Effector CD8-positive, alpha-beta T cell (primary cell): ENCODE measurements around the gene GNAO1.

Experiments
- DNase-seq: peaks from one replicate; lab custom pipeline; 2025; lab: John Stamatoyannopoulos, UW
- total RNA-seq, 4 experiments: gene quantifications; one replicate each; lab custom pipeline; 2026; lab: John Stamatoyannopoulos, UW

GNAO1 gene
- 4.1 to 24.3 (median 19.5) reads per million in 4 experiments for total RNA-seq

DNA sequence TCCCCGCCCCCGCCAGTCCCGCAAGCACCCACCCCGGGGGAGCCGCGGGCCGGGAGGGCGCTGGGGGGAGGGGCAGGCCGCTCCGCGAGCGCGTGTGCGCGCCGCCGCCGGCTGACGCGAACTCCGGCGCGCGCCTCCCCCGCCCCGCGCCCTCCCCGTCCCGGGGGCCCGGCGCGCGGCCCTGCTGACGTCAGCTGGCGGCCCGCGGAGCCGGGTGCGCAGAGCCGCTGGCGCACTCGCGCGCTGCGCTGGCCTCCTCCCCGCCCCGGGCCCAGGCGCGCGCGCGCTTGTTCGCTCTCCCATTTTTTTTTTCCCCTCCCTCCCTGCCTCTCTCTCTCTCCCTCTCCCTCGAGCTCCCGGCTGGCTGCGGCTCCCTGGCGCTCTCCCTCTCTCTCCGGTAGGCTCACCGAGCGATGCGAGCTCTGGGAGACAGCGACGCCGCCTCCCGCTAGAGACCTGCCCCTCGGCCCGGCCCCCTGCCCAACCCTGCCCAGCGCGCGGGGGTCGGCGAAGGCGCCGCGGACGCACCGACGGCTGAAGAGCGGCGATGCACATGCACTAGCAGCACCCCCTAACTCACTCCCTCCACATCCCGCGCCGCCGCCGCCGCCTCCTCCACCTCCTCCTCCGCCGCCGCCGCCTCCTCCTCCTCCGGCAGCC lies at the start of gene GNAO1:
Gene GNAO1, plus strand, starts transcription at position 334 of the 660 bp plus-strand sequence. CDS start 747 bp downstream, outside the sequence.
- DNase-seq = no peak

DNA sequence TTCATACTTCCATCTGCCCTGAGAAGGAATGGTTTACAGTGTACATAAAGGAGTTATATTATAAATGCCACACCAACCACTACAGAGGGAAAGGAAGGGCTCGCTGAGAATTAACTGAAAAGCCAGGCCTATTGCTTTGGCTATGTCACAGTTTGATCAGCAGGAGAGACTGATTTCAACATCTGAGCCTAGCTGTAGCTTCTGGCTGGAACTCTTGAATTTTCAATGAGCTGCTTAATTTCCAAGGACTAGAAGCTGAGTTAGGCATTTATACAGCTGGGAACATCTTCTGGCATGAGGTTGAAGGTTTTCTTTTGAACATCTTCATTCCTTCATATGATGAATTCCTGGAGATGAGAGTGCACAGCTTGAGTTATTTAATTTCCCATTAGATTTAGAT lies 47.6 kb upstream of the GNAO1 start:
- no peak for DNase-seq

DNA sequence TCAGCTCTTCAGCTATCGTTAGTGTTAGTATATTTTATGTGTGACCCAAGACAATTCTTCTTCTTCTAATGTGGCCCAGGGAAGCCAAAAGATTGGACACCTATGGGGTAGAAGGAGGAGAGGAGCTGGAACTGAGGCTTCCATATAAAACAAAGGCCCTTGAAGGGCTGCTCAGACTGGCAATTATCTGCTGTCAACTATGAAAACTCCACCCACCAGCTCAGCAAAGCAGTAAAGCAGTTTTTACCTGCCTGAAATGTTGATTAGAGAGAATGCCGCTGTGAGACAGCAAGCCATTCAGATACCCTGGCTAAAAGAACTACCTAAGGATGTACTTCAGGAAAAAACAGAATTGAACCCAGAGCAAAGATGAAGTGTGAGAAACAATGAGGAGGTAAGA lies 45.9 kb upstream of the GNAO1 start:
- DNase-seq = no peak

DNA sequence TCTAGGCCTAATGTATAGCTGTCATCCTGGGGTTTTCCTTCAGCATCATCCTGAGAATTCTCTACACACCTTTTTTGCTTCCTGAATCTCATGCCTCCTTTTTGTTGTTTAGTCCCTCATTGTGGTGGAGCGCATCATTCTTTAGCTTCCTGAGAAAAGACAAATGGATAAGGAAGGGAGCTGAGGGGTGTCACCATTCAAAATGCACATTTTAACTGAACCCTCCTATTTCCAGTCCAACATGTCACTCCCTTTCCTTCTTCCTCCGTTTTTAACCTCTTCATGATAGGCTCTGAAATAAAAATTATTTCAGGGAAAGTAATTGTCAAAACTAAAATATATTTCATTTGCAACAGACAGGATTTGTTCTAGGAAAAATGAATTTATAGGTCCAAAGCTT lies 39.7 kb upstream of the GNAO1 start:
- DNase-seq = no peak

DNA sequence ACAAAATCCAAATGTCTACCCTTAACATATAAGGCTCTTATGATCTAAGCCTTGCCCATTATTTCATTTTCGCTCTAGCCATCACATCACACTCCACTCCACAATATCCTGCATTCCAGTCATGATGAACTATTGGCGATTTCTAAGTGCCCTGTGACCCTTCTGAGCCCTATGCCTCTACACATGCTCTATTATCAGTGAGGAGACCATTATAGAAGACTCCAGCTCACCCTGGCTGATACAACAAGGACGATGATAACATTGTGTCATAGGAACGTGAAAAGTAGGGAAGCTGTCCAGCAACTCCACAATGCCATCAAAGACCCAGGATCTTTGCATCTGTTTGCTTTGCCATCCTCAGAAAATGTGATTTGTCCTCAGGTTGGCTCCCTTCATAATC lies 29.6 kb upstream of the GNAO1 start:
- DNase-seq = no peak

DNA sequence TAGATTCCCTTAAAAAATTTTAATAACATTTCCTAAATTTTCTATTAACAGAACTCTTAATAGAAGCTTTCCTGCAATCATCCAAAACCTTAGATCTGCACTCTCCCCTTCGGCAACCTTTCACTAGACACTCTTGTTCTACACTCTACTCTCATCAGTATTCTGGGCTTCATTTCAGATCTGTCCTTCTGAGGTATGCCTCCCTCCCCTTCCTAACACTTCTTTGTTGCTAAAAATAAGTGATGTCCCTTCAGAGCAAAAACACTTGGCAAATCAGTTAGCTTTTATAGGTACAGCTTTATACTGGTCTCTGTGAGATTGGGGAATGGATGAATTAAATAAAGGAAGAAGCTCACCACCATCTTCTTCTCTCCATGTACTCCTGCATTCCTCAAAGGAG lies 28.2 kb upstream of the GNAO1 start:
- DNase-seq = no peak

DNA sequence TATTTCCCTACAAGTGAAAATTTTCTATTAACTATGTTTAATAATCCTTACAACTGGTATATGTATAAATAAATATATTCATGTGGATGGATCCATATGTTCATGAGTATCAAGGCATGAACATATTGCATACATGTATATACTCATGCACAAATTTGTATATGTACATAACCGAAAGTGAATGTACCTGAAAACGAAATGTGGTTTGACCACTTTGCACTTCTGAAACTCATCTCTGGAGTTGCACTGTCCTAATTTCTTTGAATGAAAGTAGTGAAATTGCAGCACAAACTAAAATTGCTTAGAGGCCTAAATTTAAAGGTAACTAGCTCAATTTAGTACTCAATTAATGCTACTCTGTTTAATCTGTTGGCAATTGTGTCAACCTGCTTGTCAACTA lies 27.4 kb upstream of the GNAO1 start:
- DNase-seq = no peak

DNA sequence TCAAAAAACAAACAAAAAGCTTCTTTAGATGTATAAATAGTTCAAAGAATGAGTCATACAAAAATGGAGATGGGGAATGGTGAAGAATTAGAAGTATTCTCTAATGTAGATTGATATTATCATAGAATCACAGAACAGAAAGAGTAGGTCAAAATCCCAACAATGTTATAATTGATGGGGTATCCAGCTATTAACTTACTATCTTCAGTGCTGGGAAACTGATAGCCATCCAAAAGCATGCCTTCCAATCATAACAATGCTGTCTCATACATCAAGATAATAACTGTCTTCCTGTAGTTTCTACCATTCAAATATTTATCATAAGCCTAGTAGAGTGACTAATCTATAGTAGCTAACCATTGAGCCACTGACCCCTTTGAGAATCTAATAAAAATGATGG lies 26.7 kb upstream of the GNAO1 start:
- DNase-seq = no peak

DNA sequence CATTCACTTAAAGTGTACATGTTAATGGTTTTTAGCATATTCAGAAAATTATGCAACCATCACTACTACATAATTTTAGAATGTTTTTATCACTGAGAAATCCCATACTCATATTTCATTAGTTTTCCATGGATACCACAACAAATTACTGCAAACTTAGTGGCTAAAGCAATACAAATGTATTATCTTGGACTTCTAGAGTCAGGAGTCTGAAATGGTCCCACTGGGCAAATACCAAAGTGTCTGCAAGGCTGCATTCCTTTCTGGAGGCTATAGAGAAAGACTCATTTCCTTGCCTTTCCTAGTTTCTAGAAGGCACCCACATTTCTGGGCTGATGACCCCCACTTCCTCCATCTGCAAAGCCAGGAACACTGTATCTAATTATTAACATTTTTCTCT lies 16.9 kb upstream of the GNAO1 start:
- DNase-seq = no peak

DNA sequence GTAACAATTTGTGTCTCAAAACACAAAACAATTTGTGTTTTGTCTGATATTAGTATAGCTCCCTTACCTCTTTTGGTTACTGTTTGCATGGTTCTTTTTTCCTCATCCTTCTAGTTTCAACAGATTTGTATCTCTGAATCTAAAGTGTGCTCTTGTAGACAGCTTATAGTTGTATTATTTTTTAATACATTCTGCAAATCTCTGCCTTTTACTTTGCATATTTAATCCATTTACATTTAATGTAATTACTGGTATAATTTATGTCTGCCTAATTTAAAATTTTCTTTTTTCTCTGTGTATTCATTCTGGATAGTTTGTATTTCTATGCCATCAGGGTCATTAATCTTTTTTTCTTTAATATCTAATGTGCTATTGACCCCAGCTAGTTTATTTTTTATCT lies 9.9 kb upstream of the GNAO1 start:
- no peak for DNase-seq

DNA sequence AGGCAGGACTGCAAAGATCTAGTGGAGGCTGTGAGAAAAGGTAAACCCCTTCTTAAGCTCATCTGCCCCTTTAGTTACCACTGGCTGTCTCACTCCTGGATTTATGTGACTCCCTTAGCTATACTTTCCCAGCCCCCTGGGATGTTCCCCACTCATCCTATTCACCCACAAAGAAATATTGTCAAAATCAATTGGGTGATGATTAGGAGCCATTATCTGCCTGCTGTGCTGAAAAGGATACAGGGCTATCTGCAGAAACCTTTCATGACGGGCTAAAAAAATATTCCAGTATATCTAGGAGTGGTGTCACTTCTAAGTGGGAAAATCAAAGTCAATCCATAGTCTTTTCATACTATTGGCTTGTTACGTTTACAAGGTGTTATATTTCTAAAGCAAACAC lies 8.0 kb upstream of the GNAO1 start:
- no peak for DNase-seq

DNA sequence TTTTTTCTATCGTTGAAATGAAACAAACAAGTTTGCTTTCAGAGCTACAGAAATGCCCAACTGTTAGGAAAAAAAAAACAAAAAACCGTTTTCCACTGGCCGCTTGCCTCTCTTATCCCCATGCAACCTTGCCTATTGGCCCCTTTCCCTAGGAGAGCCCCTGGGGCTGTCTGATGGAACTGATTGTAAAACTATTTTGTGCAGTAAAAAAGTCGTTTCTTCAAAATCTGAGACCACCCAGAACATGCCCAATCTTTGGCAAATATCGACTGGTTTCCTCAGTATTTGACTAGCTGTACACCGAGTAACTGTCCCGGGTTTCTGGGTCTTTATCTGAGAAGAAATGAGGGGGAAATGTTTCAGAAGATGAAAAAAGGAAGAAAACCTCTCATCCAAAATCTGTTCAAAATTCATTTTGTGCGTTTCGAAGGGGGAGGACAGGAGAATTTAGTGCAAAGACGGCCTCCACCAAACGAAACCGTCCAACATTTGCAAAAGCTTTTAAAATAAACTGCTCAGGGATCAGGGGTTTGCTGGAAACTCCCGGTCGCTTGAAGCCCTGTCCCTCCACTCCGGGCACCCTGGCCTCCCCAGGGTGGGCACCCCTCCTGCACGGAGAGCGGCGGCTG lies 1.1 kb upstream of the GNAO1 start:
- no peak for DNase-seq

DNA sequence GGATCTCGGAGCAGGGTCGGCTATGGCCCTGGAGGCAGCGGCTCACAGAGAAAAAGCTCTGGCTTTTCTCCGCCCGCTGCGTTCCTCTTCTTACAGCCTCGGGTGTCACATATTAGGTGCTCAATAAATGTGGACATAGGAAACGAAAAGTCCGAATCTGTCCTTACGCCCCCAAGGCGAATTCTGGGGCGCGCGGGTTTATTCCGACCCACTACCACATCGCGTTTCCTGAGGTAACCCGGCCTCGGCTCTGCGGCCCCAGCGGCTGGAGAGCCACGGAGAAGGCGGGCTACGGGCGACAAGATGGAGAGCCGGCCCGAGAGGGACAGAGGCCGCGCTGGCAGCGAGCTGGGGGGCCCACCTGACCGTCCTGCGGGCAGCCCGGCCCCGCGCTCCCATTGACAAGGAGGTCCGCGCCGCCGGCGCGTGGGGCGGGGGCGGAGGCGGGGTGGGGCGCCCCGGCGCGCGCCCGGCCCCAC lies 573 bp upstream of the GNAO1 start:
- no peak for DNase-seq

DNA sequence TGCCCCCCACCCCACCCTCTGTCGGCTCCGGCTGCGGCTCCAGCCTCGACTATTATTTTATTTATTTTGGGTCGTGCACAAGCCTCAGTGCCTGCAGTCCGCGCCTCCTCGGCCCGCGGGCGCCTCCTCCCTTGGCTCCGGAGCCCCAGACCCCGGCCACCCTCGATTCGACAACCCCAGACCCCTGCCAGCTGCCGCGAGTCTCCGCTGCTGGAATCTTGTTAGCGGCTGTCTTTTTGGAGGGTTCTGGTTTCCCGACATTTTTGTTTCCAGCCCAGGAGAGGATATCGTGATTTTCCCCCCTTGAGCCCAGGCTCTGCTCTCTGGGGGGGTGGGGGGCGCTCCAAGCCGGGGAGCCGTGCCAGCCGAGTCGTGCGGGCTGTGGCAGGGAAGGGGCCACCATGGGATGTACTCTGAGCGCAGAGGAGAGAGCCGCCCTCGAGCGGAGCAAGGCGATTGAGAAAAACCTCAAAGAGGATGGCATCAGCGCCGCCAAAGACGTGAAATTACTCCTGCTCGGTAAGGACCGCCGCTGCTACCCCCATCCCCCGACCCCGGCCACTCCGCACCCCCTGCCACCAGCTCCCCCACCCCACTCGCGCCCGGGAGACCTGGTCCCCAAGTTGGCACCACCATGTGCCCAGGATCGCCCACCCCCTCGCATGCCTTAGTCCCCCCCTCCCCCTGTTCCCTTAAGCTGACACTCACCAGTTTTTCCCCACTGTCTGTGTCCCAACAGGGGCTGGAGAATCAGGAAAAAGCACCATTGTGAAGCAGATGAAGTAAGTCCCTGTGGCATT lies 746 bp downstream of the GNAO1 start:
- no peak for DNase-seq

DNA sequence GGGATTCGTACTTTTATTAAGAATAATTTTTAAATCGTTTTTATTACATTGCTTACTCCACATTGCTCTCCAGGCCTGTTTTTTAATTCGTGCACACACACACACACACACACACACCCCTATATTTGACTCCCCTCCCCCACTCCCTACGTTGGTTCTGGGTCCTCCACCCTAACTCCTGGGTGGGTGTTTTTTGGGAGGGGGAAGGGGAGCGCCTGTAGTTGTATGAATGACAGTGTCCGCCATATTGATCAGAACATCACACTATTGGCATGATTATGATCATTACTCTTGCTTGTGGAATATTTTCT lies 1.3 kb downstream of the GNAO1 start:
- DNase-seq = no peak

DNA sequence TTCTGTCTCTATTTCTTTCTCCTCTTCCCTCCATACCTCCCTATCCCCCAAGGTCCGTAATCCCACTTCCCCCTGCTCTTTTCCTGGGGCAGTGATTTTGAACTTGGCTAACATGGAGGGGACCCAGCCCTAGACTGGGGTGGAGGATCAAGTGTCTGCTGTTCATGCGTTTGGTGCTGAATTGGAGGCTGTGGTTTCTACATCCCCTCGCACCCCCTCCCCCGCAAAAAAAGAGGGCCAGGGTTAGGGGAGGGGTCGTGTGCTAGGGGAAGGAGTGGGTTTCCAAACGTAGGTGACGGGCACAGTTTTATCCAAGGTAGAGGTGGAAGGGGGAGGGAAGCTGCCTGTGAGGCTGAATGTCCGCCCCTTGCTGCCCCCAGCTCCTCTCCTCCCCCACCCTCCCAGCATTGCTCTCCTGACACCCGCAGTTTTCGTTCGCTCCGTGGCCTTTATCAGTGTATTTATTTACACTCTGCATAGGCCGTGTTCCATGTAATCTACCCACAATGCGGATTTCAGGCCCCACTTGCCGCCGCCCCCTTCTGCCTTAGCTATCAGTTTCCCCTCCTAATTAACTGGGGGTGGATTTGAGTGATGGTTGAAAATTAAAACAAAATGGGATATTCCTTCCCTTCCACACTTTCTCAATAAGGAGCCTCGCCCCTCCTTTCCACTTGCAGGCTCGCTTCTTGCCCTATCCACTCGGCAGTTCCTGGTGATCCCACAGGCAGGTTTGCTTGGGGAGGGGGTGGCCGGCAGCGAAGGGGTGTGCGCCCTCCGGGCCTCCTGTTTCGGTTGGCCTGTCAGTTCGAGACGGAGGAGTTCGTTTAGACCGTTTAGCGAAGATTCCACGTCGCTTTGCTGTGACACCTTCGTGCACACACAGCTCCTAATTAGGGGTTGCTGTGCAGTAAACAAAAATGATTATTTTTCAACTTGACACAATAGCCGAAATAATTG lies 2.0 kb downstream of the GNAO1 start:
- no peak for DNase-seq

DNA sequence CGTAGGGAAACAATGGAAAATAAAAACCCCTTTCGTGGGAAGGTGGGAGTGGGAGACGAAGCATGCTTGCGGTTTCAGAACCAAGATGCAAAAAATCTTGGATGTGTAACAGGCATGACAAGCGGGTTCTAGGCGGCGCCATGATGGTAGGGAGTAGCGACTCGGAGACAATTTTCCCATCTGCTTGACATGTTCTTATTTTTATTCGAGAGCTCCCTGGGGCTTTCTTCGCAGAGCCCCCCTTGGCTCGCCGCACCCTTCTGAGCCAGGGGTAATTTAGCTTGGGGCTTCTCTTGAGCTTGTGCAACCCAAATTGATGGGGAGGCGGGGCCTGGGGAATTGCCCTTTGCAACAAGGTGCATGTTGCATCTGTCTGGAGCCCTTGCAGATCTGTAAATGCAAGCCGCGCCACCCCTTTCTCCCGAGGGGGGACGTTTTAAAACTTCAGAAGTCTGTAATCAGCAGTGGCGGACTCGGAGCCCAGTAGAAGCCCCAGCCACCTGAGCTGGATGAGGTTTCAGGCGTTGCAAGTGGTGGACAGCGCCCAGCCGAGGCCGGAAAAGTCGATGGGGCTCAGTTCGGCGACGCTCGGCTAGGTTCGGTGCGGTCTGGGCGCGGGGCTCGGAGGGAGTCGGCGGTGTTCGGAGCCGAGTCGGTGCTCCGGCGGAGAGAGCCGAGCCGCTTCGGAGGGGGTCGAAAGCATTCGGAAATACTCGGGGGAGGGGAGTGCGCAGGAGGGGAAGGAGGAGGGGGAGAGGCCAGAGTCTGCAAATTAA lies 2.9 kb downstream of the GNAO1 start:
- DNase-seq = no peak

DNA sequence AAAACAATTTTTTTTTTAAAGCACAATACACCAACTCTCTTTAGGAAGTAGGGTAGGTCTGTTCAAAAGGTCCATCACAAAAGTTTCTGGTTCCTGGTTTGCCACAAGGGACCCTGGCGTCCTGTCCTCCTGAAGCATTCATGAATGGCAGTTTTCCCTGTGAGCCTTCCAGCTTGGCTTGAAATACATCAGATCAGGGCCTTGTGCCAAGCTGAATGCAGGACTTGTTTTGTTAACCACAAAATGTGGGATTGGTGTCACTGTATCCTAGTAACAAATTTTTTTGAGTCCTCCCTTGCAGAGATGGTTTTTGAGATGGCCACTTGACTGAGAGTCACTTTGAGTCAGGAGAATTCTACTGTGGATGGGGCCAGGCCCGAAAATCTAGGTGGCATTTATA lies 3.9 kb downstream of the GNAO1 start:
- DNase-seq = no peak

DNA sequence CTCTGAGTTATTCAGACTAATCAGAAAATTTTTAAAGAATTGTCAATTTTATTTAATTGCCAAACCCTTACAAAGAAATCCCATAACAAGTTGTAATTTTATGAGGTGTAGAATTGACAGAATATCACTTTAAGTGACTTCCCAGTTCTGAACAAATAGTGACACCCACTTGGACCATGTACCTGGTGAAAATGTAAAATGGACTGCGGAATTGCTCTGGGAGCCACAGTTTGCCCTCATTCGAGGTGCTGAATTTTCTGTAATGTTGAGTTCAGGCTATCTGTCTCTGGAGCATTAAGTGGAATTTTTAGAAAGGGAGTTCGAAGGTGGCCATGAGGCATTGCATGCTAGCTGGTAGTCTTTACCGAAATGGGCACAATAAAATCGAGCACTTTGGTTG lies 5.1 kb downstream of the GNAO1 start:
- DNase-seq = no peak

DNA sequence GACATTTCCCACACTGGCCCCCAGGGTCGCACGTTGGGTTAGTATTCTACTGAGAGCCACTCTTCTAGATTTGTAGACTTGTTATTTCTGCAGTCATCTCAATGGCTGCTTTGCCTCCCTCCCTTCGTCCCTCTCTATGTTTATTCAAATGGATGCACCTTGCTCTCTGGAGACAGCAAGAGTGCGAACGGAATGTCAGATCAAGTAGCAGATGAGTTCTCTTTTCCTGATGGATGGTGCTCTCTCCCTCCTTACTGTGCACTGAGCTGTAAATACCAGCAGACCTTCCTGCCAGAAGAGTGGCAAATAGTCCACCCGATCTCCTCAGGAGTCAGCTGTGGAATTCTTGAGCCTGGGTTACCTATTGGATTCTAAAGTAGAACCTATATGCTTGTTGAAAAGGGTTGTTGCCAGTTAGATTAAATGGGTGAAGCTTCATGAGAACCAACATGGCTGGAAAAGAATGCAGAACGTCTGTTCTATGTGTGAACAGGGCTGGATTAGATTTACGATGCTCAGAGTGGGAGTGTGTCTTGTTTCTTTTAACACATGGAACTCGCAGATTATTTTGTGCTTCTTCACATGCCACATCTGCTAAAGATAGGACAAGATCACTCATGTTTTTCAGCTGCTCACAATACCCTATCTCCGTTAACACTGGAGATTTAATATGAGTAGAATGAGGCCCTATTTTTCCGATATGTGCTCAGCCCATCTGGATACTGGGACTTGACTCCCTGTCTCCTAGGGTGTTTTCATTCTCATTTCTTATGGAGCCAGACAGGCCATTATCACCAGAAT lies 6.1 kb downstream of the GNAO1 start:
- DNase-seq = no peak
